ENCODE measurements around the gene NR3C1. TPM values are rescaled to one million over a fixed set of nuclear protein-coding genes. Genes with fewer than 3 reads are reported as not detected.

Gene NR3C1
- total and polyA plus RNA-seq, 2 of the 4 experiments (the other 2 are of a cell fraction) = 13.7 to 77.4 TPM

DNA sequence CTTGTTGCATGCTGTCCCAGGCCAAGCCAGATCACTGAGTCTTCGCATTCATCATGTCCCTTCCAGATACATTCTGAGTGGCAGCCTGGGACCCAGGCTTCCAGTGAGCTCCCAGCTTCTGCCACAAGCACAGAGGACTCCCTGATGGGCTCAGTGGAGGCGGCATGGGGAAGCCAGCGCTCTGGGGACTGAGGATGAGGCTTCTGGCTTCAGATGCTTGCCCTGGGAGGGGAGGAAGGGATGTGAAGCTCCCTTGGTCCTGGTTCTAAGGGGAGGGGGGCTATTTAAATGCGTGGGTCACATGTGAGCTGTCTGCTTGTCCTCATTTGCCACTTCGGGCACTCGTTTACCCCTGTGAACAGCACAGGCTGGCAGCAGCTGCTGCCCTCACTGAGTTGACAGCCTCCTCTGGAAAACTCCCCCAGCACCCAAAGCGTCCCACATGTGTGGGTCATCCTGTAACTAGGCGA is 174.0 kb downstream of the NR3C1 start:
- H3K9ac ChIP-seq (ENCODE audit: low read depth, low read length) = no peak overlapping the region
- no peak overlapping the region for H3K27ac ChIP-seq (ENCODE audit: insufficient read depth, low read length)
- dilution Hi-C loops (cut with HindIII; ENCODE audit: low sequenced_read_pairs, unreplicated experiment) = no loop called here
- no peak overlapping the region for H2BK5ac ChIP-seq (ENCODE audit: low read depth, low read length, poor library complexity, severe bottlenecking)
- no peaks in the 10 kb centered on the region for H3K9me3 ChIP-seq (ENCODE audit: control insufficient read depth, insufficient read depth, low read length)
- H3K79me1 ChIP-seq (ENCODE audit: low read depth in 1 of 2, low read length in 2 of 2) = no peaks in the 10 kb centered on the region
- no peak overlapping the region for H4K8ac ChIP-seq (ENCODE audit: low read depth in 2 of 2, low read length in 2 of 2)
- H3K4me2 ChIP-seq (ENCODE audit: low read depth, low read length) = no peak overlapping the region
- TF ChIP-seq RFX5 (IDR thresholded peaks at IDR 0.05; ENCODE audit: low read depth, low read length) (no peak), RAD21 (IDR thresholded peaks at IDR 0.05; ENCODE audit: low read length) (no peak), FOS (IDR thresholded peaks at IDR 0.05; ENCODE audit: low read depth, low read length) (no peak), BHLHE40 (IDR thresholded peaks at IDR 0.05; ENCODE audit: low read depth, low read length) (no peak), RCOR1 (IDR thresholded peaks at IDR 0.05; ENCODE audit: insufficient replicate concordance, low read length) (no peak), NFE2L2 (IDR thresholded peaks at IDR 0.05; ENCODE audit: low read depth, low read length) (no peak), SMC3 (IDR thresholded peaks at IDR 0.05; ENCODE audit: low read depth, low read length) (no peak), CEBPB (IDR thresholded peaks at IDR 0.05; ENCODE audit: low read depth, low read length) (no peak), MAFK (IDR thresholded peaks at IDR 0.05; ENCODE audit: low read depth, low read length) (no peak), POLR2A (IDR thresholded peaks at IDR 0.05; ENCODE audit: low read depth, low read length) (no peak), CHD1 (IDR thresholded peaks at IDR 0.05; ENCODE audit: low read depth, low read length) (no peak), MXI1 (IDR thresholded peaks at IDR 0.05; ENCODE audit: borderline replicate concordance, low read depth, low read length) (no peak), MAZ (IDR thresholded peaks at IDR 0.05; ENCODE audit: borderline replicate concordance, low read depth, low read length) (no peak)
- TF ChIP-seq, protein P1, sequence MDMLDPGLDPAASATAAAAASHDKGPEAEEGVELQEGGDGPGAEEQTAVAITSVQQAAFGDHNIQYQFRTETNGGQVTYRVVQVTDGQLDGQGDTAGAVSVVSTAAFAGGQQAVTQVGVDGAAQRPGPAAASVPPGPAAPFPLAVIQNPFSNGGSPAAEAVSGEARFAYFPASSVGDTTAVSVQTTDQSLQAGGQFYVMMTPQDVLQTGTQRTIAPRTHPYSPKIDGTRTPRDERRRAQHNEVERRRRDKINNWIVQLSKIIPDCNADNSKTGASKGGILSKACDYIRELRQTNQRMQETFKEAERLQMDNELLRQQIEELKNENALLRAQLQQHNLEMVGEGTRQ (IDR thresholded peaks at IDR 0.05; ENCODE audit: low read depth, low read length) = no peak
- TF ChIP-seq, protein P2, sequence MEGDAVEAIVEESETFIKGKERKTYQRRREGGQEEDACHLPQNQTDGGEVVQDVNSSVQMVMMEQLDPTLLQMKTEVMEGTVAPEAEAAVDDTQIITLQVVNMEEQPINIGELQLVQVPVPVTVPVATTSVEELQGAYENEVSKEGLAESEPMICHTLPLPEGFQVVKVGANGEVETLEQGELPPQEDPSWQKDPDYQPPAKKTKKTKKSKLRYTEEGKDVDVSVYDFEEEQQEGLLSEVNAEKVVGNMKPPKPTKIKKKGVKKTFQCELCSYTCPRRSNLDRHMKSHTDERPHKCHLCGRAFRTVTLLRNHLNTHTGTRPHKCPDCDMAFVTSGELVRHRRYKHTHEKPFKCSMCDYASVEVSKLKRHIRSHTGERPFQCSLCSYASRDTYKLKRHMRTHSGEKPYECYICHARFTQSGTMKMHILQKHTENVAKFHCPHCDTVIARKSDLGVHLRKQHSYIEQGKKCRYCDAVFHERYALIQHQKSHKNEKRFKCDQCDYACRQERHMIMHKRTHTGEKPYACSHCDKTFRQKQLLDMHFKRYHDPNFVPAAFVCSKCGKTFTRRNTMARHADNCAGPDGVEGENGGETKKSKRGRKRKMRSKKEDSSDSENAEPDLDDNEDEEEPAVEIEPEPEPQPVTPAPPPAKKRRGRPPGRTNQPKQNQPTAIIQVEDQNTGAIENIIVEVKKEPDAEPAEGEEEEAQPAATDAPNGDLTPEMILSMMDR (conservative IDR thresholded peaks at IDR 0.05; ENCODE audit: low read depth, low read length) = no peak
- TF ChIP-seq, protein P3, sequence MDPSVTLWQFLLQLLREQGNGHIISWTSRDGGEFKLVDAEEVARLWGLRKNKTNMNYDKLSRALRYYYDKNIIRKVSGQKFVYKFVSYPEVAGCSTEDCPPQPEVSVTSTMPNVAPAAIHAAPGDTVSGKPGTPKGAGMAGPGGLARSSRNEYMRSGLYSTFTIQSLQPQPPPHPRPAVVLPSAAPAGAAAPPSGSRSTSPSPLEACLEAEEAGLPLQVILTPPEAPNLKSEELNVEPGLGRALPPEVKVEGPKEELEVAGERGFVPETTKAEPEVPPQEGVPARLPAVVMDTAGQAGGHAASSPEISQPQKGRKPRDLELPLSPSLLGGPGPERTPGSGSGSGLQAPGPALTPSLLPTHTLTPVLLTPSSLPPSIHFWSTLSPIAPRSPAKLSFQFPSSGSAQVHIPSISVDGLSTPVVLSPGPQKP (IDR thresholded peaks at IDR 0.05; ENCODE audit: borderline replicate concordance, low read depth, low read length) = no peak
- peaks cover 7% of the 10 kb centered on the region; the same call in 1 of the 2 replicates for H3K4me1 ChIP-seq (ENCODE audit: control insufficient read depth, insufficient read depth, low read length)
- ChIA-PET CTCF (no interaction called here), POLR2A (ENCODE audit: unreplicated experiment) (no interaction called here)
- no peak overlapping the region for H4K91ac ChIP-seq (ENCODE audit: insufficient read depth, low read depth, low read length)
- no peak overlapping the region for H3K56ac ChIP-seq (ENCODE audit: extremely low read depth, insufficient read depth, low read length)
- peaks cover 6% of the 10 kb centered on the region; the same call in 1 of the 2 replicates for H3K9me1 ChIP-seq (ENCODE audit: insufficient read depth, low read length)
- no peak overlapping the region for H3K23ac ChIP-seq (ENCODE audit: low read depth, low read length)
- no peak for ATAC-seq (ENCODE audit: low read depth)
- H3K27me3 ChIP-seq (ENCODE audit: control insufficient read depth, insufficient read depth, low read length) = no peaks in the 10 kb centered on the region
- BruUV-seq (replicated peaks) = no TSS peak
- no peak overlapping the region; the same call in 1 of the 2 replicates for H2BK20ac ChIP-seq (ENCODE audit: low read depth, low read length)
- no peak overlapping the region for H4K5ac ChIP-seq (ENCODE audit: low read depth, low read length)
- in situ Hi-C loops (cut with MboI; ENCODE audit: low sequenced_read_pairs) = no loop called here
- H2BK15ac ChIP-seq (ENCODE audit: low read depth, low read length) = no peak overlapping the region
- H3K4ac ChIP-seq (ENCODE audit: low read depth, low read length) = no peak overlapping the region
- H2AK5ac ChIP-seq (ENCODE audit: low read depth, low read length) = no peak overlapping the region; the same call in 1 of the 2 replicates
- H3K36me3 ChIP-seq (ENCODE audit: control insufficient read depth, insufficient read depth, low read length) = no peaks in the 10 kb centered on the region
- no peak overlapping the region for H2BK120ac ChIP-seq (ENCODE audit: low read depth, low read length)
- no peak for DNase-seq
- no CpG with 5 or more reads among the region's 8 CpGs for WGBS, 2 experiments (ENCODE audit: extremely low coverage in 2 of 2, insufficient read length in 1 of 2)
- no peaks in the 10 kb centered on the region for H4K20me1 ChIP-seq (ENCODE audit: insufficient read depth, low read length)
- H2AFZ ChIP-seq (replicated peaks; ENCODE audit: low read length, poor library complexity) = no peak overlapping the region
- peak overlapping the region; percentile 34 for H3K14ac ChIP-seq (replicated peaks; ENCODE audit: low read depth, low read length)
- H2AK9ac ChIP-seq (replicated peaks; ENCODE audit: low read depth, low read length, poor library complexity) = no peak overlapping the region
- intact Hi-C loops (cut with micrococcal nuclease) = no loop called here
- no peak overlapping the region for H3K4me3 ChIP-seq (ENCODE audit: insufficient read depth, low read depth, low read length)
- H3K18ac ChIP-seq (ENCODE audit: low read depth, low read length) = no peak overlapping the region; the same call in 1 of the 2 replicates
